GM12878 (cell line): ENCODE data around the gene C1QL2. TPM values are rescaled to one million over a fixed set of nuclear protein-coding genes. Genes with fewer than 3 reads are reported as not detected.

Experiments used
- ATAC-seq: fragments of 200-7000 bp; cut with Tn5 transposase; 3 replicates; pipeline ENCODE4 v1.9.1; 2020; ENCODE audit warnings: mild to moderate bottlenecking, moderate library complexity
- BruUV-seq: library from RNA; stranded (reverse); fragments of 400-500 nt; replicated peaks from 2 replicates; lab custom pipeline; 2021; lab: Mats Ljungman, UMichigan
- CTCF ChIA-PET: fragments of 300-600 bp; sonication (Branson Sonifier 250); formaldehyde crosslinking; extraction: SDS; loops from one replicate; lab custom pipeline; 2021; ENCODE audit warnings: inconsistent platforms; lab: Yijun Ruan, JAX
- POLR2A ChIA-PET: fragments of 350-600 bp; formaldehyde crosslinking; extraction: SDS; loops from one replicate; lab custom pipeline; 2021; ENCODE audit warnings: inconsistent platforms; lab: Charles Lee
- RAD21 ChIA-PET: fragments of 300-600 bp; sonication (Branson Sonifier 250); formaldehyde crosslinking; loops from one replicate; lab custom pipeline; 2023; ENCODE audit warnings: antibody characterized with exemption; ENCODE audit not compliant: unreplicated experiment; lab: Charles Lee
- SMC1A ChIA-PET: fragments of 300-600 bp; sonication (Branson Sonifier 250); formaldehyde crosslinking; loops from one replicate; lab custom pipeline; 2023; ENCODE audit not compliant: unreplicated experiment, uncharacterized antibody; lab: Charles Lee
- DNase-seq: peaks from one replicate; pipeline ENCODE4 v3.0.0-alpha.2; 2011; ENCODE audit warnings: low read depth, low spot score
- FAIRE-seq: peaks from 3 replicates; lab custom pipeline; 2011; peaks lifted over from hg19 to GRCh38; lab: Jason Lieb, UNC
- H2AFZ ChIP-seq: 2 replicates; pipeline ENCODE4 v1.6.0; 2011; ENCODE audit warnings: low read depth, low read length, control low read depth; ENCODE audit not compliant: control insufficient read depth
- H3K27ac ChIP-seq: 2 replicates; pipeline ENCODE4 v1.5.1; 2011; ENCODE audit warnings: control low read depth; ENCODE audit not compliant: control insufficient read depth, insufficient read depth
- H3K27me3 ChIP-seq, 2 experiments: replicated peaks in 1 of 2; 2 replicates each; pipeline versions ENCODE4 v1.6.0 to v1.6.1; 2011; ENCODE audit warnings: low read length in 1 of 2; ENCODE audit not compliant: control insufficient read depth in 2 of 2, insufficient read depth in 2 of 2
- H3K36me3 ChIP-seq, 2 experiments: 2 replicates each; pipeline ENCODE4 v1.5.1; 2011; ENCODE audit warnings: low read length in 1 of 2; ENCODE audit not compliant: control insufficient read depth in 2 of 2, insufficient read depth in 2 of 2
- H3K4me1 ChIP-seq: 2 replicates; pipeline ENCODE4 v1.6.1; 2011; ENCODE audit warnings: mild to moderate bottlenecking, low read length, moderate library complexity, mixed read lengths; ENCODE audit not compliant: control insufficient read depth, insufficient read depth
- H3K4me2 ChIP-seq: 2 replicates; pipeline ENCODE4 v1.6.0; 2011; ENCODE audit warnings: control low read depth; ENCODE audit not compliant: control insufficient read depth, insufficient read depth
- H3K4me3 ChIP-seq: fragments of 200-600 bp; sonication (generic); 2 replicates; pipeline ENCODE4 v1.5.1; 2016
- H3K79me2 ChIP-seq: 2 replicates; pipeline ENCODE4 v1.6.0; 2011; ENCODE audit warnings: low read length; ENCODE audit not compliant: control insufficient read depth, insufficient read depth
- H3K9ac ChIP-seq: 2 replicates; pipeline ENCODE4 v1.8.0; 2011; ENCODE audit warnings: low read length, control low read depth, mixed read lengths; ENCODE audit not compliant: control insufficient read depth, insufficient read depth
- H3K9me3 ChIP-seq: replicated peaks from 3 replicates; pipeline ENCODE4 v1.5.1; 2011; ENCODE audit warnings: mild to moderate bottlenecking, low read length; ENCODE audit not compliant: control insufficient read depth, insufficient read depth
- H4K20me1 ChIP-seq: 2 replicates; pipeline ENCODE4 v1.6.0; 2011; ENCODE audit not compliant: control insufficient read depth, insufficient read depth
- CHD2 ChIP-seq: IDR thresholded peaks from 2 replicates; pipeline ENCODE4 v1.6.1; 2011; ENCODE audit warnings: low read depth, low read length, improper control_type of control experiment, borderline replicate concordance
- HDAC2 ChIP-seq: fragments of 200-600 bp; sonication (generic); IDR thresholded peaks from 2 replicates; pipeline ENCODE4 v1.6.1; 2017
- JUNB ChIP-seq: IDR thresholded peaks from 2 replicates; pipeline ENCODE4 v1.6.1; 2016; ENCODE audit warnings: antibody characterized with exemption, mild to moderate bottlenecking
- KDM1A ChIP-seq: fragments of 200-600 bp; sonication (generic); IDR thresholded peaks from 2 replicates; pipeline ENCODE4 v1.6.1; 2016; ENCODE audit warnings: borderline replicate concordance
- MTA3 ChIP-seq: IDR thresholded peaks from 2 replicates; pipeline ENCODE4 v1.6.1; 2012; ENCODE audit warnings: low read length, inconsistent platforms, borderline replicate concordance
- POLR2AphosphoS2 ChIP-seq: IDR thresholded peaks from 2 replicates; pipeline ENCODE4 v1.6.1; 2011; ENCODE audit warnings: low read depth, mild to moderate bottlenecking, low read length, improper control_type of control experiment, moderate library complexity
- RAD21 ChIP-seq: IDR thresholded peaks from 2 replicates; pipeline ENCODE4 v1.6.1; 2011; ENCODE audit warnings: mild to moderate bottlenecking, low read depth, low read length, moderate library complexity; ENCODE audit not compliant: insufficient read depth
- SMC3 ChIP-seq: IDR thresholded peaks from 2 replicates; pipeline ENCODE4 v1.6.1; 2011; ENCODE audit warnings: low read length, improper control_type of control experiment, borderline replicate concordance
- WGBS: methylation state at CpG from one replicate; pipeline ENCODE4 v1.1.6; 2016; ENCODE audit warnings: low lambda C conversion rate; ENCODE audit not compliant: insufficient replicate concordance, insufficient coverage; ENCODE audit errors: missing lambda C conversion rate; 5-methylcytosine and 5-hydroxymethylcytosine counted together
- in situ Hi-C: fragments of 300-500 bp; cut with MboI; formaldehyde crosslinking; loops from 9 replicates; pipeline ENCODE4 v1.14.3; 2018; ENCODE audit warnings: mixed read lengths
- intact Hi-C: fragments of 100-400 bp; cut with micrococcal nuclease; formaldehyde crosslinking; loops from one replicate; pipeline ENCODE4 v1.14.2; 2022; ENCODE audit not compliant: unreplicated experiment
- polyA plus RNA-seq, 11 experiments: library from polyadenylated mRNA; depleted of rRNA in 4 of 11; unstranded in 6 of 11; stranded (reverse) in 5 of 11; fragments of >200 nt; fragmentation: Nextera tagmentation in 4 of 11; fragmentation: Illumina TruSeq in 1 of 11; extraction: Ambion mirVana in 4 of 11; extraction: Trizol in 1 of 11; gene quantifications; 1 replicate in 1 of 11; 2 replicates in 10 of 11; pipeline versions ENCODE4 v1.2.1 to v1.2.3, GENCODE V29; 2011 to 2016; ENCODE audit warnings: inconsistent platforms in 2 of 11, missing spikeins in 2 of 11, low read depth in 1 of 11
- total RNA-seq, 4 experiments: library from RNA; depleted of rRNA in 3 of 4; stranded (reverse); fragments of >200 nt in 3 of 4; fragmentation: Illumina TruSeq in 1 of 4; extraction: Trizol in 1 of 4; gene quantifications; 2 replicates each; pipeline versions ENCODE4 v1.2.1 to v1.2.3, GENCODE V29; 2013 to 2021
- TF ChIP-seq, protein P1 (sequence below), 3 experiments: IDR thresholded peaks in 2 of 3; conservative IDR thresholded peaks in 1 of 3; 2 replicates each; pipeline ENCODE4 v1.5.1; 2011; ENCODE audit warnings: low read depth in 3 of 3, low read length in 3 of 3, mild to moderate bottlenecking in 3 of 3, control low read depth in 2 of 3, moderate library complexity in 2 of 3, inconsistent platforms in 1 of 3, mixed read lengths in 1 of 3; ENCODE audit not compliant: control insufficient read depth in 2 of 3, insufficient read depth in 1 of 3; ENCODE audit errors: extremely low read depth in 1 of 3
- TF ChIP-seq, protein P2 (sequence below): IDR thresholded peaks from 2 replicates; pipeline ENCODE4 v1.6.1; 2012; ENCODE audit warnings: low read length, inconsistent platforms

C1QL2 gene
- total and polyA plus RNA-seq, 10 of the 15 experiments (the other 5 are each of a cell fraction or from before 2014, with no cell fraction given) = not detected

DNA sequence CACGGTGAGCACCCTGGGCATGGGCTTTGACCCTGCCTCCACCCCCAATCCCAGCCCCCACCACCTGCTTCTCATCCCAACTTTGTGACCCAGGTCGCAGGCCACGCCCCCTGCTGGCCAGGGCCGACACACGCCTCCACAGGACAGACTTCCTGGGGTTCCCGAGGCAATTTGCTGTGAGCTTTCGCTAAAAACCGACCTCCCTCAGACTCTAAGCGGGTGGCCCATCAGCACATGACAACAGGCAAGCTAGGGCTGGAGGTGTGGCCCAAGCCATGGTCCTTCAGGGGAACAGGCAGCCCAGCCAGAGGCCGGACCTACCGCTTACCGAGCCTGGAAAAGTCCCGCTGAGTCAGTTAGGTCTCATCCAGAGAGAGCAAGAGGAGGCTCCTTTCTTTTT is 31.9 kb downstream of the C1QL2 start:
- ChIA-PET CTCF (interaction anchor here (0.7 to 9.3 kb wide), 4 partner anchors 12 to 244 kb away, joined by 3 to 54 read pairs (median 4); no protein-coding TSS in a partner anchor), SMC1A (interaction anchor here (1.9 kb wide), 1 partner anchor 246 kb away, joined by 7 read pairs; no protein-coding TSS in a partner anchor), POLR2A (no interaction called here), RAD21 (interaction anchor here (0.8 to 1.3 kb wide), 3 partner anchors 76 to 245 kb away, joined by 3 read pairs; no protein-coding TSS in a partner anchor)
- BruUV-seq = no TSS peak
- intact Hi-C loops (loop anchor here (2.0 kb wide), 1 partner anchor 246 kb away; no protein-coding TSS in a partner anchor), in situ Hi-C loops (no loop called here)
- H3K79me2 ChIP-seq = no peaks in the 10 kb centered on the region
- WGBS = 10% methylated on average over 13 of the region's 13 CpGs
- no peak overlapping the region for H3K4me2 ChIP-seq
- TF ChIP-seq CHD2 (no peak), HDAC2 (no peak), MTA3 (no peak), KDM1A (no peak), JUNB (no peak), RAD21 (peak; percentile 33; the same call in 1 of the 2 replicates), SMC3 (0 out of 2 replicates have a peak, but pooled peaks have one; percentile 30), POLR2AphosphoS2 (no peak)
- TF ChIP-seq, protein P1, sequence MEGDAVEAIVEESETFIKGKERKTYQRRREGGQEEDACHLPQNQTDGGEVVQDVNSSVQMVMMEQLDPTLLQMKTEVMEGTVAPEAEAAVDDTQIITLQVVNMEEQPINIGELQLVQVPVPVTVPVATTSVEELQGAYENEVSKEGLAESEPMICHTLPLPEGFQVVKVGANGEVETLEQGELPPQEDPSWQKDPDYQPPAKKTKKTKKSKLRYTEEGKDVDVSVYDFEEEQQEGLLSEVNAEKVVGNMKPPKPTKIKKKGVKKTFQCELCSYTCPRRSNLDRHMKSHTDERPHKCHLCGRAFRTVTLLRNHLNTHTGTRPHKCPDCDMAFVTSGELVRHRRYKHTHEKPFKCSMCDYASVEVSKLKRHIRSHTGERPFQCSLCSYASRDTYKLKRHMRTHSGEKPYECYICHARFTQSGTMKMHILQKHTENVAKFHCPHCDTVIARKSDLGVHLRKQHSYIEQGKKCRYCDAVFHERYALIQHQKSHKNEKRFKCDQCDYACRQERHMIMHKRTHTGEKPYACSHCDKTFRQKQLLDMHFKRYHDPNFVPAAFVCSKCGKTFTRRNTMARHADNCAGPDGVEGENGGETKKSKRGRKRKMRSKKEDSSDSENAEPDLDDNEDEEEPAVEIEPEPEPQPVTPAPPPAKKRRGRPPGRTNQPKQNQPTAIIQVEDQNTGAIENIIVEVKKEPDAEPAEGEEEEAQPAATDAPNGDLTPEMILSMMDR (IDR thresholded peaks at IDR 0.05 in 2 of 3, conservative IDR thresholded peaks at IDR 0.05 in 1 of 3; ENCODE audit: control insufficient read depth in 2 of 3, extremely low read depth in 1 of 3, insufficient read depth in 1 of 3, low read depth in 3 of 3, low read length in 3 of 3) = peak; percentile 49 to 80 (median 57)
- TF ChIP-seq, protein P2, sequence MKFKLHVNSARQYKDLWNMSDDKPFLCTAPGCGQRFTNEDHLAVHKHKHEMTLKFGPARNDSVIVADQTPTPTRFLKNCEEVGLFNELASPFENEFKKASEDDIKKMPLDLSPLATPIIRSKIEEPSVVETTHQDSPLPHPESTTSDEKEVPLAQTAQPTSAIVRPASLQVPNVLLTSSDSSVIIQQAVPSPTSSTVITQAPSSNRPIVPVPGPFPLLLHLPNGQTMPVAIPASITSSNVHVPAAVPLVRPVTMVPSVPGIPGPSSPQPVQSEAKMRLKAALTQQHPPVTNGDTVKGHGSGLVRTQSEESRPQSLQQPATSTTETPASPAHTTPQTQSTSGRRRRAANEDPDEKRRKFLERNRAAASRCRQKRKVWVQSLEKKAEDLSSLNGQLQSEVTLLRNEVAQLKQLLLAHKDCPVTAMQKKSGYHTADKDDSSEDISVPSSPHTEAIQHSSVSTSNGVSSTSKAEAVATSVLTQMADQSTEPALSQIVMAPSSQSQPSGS = no peak
- H3K27me3 ChIP-seq = no peaks in the 10 kb centered on the region
- peak; percentile 69 for ATAC-seq
- no peaks in the 10 kb centered on the region for H4K20me1 ChIP-seq
- no peak for DNase-seq
- H3K9me3 ChIP-seq = no peaks in the 10 kb centered on the region
- no peaks in the 10 kb centered on the region for H3K4me1 ChIP-seq
- H2AFZ ChIP-seq = no peak overlapping the region
- no peak overlapping the region for H3K27ac ChIP-seq
- H3K4me3 ChIP-seq = no peak overlapping the region
- no peak for FAIRE-seq
- H3K9ac ChIP-seq = no peak overlapping the region
- no peaks in the 10 kb centered on the region for H3K36me3 ChIP-seq
